Inflammatory macrophage (primary cell): ENCODE data around the gene GABRD.

ENCODE experiments used
- DNase-seq, 2 donors: peaks; one replicate each; pipeline ENCODE4 v3.0.0-alpha.2; 2020 to 2022

The GABRD gene

DNA sequence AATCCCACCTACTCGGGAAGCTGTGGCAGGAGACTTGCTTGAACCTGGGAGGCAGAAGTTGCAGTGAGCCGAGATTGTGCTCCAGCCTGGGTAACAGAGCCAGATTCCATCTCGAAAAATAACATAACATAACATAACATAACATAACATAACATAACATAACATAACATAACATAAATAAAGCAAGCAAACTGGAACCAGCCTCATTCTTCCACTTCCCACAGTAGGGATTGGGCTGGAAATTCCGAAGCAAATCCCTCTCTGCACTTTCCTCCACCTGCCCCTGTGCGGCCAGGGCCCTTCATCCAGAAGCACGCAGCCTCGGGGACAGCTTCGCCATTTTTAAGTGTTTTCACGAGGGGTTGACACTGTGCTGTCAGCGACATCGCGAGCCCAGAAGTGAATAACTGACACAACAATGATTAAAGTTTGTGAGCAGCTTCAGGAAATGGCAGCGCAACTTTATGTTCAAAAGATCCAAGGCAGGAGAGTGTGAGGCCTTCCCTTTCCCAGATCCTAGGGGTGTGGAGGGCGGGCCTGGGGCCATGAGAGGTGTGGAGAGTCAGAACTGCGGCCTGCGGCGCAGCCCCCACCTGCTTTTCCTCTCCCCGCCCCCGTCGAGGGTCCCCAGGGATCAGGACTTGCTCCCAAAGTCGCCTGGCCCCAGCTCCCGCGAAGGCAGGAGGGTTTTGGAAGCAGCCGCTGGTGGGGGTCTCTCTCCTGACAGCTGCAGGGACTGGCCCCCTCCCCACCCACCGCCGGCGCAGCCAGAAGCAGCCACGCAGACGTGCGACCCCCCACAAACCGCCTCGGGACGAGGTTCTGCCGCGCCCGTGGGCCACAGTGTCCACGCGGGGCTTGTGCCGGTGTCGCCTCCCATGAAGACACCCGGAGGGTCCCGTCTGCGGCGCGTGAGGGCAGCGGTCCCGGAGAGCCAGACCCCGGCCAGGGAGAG lies 651 bp upstream of the GABRD start:
- no peak for DNase-seq

DNA sequence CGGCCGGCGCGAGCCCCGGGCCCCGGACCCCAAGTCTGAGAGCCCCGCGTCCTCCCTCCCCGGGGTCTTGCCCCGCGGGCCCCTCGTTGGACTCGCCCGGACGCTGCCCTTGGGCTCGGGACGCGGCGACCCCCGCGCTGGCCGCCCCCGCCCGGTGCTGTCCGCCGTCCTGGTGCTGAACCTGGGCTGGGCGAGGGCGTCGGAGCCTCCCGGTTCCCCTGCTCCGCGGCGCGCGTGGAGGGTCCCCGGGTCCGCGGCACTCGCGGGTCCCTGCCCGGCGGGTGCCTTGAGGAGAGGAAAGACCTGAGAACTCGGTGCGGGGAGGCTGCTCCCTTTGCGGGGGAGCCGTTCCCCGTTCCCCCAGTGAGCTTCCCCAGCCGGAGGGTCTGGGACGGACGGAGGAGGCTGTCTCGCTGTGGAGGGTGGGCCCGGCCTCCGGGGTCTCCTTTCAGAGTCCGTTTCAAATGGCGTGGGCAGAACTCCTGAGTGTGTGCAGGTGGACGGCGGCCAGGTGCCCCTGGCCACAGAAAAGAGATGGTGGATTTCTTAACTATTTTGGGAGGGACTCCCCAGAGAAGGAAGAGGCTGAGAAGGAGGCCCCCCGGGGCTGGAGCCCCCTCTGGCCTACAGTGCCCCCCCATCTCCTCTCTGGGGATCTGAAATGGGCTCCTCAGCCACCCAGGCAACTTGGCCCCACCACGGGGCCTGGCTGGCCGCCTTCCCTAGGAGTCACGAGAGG lies 595 bp downstream of the GABRD start:
- DNase-seq: no peak

DNA sequence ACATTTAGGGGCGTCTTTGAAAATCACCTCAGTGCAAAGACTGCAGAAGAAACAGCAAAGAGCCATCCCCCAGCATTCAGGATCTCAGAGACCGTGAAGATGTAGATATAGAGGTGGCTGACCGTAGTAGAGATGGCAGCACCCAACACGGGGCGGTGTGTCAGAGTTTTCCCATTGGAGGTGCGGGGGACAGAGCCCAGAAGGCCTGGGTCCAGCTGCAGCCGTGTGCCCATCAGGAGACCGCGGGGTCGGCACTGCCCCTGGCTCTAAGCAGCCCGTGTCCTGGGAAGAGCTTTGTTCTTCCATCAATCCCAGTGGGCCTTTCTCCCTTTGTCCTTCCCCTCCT lies 1.1 kb downstream of the GABRD start:
- no peak for DNase-seq

DNA sequence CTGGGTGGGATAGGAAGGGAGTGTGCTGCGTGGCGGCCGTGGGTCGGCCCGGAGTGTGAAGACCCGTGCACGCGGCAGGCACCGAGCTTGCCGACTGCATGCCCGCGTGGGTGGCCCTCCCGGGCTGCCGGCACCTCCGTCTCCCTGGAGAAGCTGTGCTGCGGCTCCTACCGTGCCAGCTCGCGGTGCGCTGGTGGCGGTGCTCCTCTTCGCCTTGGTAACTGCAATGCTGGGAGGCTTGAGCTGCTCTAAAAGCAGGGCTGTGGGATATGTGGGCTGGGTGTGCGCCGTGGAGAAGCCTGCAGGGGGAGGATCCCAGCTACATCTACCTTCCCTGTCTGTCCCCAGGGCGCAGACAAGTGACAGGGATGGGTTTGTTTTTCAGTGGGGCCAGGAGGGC lies 2.4 kb downstream of the GABRD start:
- DNase-seq: no peak

DNA sequence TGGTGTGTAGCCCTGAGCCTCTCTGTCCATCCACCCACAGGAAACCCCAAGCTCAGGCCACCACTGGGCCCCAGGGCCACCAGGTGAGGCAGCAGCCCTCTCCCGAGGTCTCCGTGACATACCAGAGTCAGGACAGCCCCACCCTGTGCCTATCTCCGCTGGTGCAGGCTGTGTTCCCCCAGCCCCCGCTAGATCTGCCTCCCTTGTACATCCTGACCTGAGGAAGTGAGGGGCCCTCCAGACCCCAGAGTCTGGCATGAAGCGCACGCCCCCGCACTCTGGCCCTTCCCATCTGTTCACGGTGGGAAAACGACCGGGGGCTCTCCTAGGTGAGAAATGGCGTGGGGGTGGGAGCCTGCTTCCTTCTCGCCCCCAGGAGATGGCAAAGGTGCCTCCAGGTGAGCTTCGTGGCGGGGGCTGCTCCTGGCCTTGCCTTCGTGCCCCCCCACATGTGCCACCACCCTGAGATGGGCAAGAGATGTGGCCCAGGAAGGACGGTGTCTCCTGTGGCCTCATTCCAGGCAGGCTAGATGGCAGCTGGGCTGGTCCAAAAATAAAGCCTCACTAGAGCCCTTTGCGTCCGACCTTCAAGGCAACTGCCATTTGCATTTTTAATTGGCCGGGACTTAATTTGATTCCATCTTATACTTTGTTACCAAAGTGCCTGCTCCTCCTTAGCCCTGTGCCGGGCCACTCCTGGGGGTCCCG lies 3.1 kb downstream of the GABRD start:
- DNase-seq: no peak

DNA sequence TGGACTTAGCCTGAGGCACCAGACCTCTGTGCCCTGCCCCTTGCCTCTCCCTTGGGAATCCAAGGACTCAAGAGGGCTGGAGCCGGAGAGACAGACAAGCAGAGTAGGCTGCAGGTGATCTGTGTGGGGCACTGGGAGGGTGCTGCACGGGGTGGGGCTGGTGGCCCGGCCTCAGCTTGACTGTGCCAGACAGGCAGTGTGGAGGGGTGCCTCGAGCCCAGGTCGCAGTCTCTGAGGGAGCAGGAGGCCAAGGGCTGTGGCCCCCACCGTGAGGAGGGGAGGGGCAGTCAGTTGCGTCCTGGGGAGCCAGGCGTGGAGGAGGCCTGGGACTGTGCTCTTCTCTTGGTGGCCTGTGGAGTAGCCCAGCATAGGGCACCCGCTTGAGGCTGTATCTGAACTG lies 4.0 kb downstream of the GABRD start:
- DNase-seq: no peak

DNA sequence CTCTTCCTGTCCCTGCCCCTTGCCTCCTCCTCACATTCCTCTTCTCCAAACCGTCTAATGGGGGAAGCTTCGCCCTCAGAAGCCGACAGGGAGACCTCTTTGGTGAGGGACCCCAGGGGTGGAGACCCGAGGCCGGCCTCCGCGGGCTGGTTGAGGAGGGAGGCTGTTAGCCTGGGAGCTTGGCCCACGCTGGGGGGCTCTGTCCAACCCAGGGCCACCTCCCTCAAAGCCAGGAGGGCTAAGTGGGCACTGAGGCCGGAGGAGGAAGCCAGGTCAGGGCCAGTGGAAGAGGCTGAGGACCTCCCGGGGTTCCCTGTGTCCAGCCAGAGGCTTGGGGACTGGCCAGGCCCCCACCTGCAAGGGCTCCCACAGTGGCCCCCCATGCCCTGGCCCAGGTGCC lies 5.3 kb downstream of the GABRD start:
- no peak for DNase-seq

DNA sequence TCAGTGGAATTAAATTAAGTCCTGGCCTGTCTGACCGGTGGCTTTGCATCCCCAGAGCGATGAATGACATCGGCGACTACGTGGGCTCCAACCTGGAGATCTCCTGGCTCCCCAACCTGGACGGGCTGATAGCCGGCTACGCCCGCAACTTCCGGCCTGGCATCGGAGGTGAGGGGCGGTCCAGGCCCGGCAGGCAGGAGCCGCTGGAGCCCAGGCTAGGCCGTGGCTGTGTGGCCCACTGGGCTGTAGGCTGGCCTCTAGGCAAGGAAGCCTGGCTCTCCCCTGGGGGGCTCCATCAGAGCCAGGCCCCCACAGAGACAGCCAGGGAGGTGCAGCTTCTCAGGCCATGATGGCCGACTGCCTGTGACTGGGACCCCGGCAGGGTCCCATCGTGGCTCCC lies 5.7 kb downstream of the GABRD start:
- DNase-seq: no peak

DNA sequence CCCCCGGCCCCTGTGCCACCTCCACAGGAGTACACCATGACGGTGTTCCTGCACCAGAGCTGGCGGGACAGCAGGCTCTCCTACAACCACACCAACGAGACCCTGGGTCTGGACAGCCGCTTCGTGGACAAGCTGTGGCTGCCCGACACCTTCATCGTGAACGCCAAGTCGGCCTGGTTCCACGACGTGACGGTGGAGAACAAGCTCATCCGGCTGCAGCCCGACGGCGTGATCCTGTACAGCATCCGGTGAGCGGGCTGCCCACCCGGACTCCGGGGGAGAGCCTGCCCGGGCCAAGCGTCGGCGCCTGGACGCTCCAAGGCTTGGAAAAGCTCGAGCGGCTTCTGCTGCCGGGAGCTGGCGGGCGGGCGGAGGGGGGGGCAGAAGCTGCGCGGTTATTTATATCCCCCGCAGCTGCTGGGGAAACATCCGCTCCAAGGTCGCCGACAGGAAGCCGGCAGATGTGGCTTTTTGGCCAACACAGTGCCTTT lies 6.4 kb downstream of the GABRD start:
- no peak for DNase-seq

DNA sequence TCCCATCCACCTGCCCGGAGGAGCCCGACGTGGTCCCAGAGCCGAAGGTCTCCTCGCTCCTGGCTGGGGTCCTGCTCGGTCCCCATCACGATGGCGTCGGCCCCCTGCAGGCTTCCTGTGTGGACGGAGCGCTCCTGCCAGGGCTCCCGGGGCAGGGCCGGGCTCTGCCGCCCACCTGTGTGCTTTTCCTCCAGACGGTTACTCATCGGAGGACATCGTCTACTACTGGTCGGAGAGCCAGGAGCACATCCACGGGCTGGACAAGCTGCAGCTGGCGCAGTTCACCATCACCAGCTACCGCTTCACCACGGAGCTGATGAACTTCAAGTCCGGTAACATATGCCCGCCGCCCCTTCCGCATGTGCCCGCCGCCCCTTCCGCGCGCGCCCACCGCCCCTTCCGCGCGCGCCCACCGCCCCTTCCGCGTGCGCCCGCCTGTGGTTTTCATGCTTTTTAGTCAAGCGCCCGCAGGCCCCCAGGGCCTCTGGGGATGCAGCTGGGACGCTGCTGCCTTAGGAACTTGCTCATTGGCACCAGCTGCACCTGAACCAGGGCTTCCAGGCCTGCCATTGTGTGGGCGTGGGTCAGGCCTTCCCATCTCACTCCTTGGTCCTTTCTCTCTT lies 8.9 kb downstream of the GABRD start:
- DNase-seq: no peak

DNA sequence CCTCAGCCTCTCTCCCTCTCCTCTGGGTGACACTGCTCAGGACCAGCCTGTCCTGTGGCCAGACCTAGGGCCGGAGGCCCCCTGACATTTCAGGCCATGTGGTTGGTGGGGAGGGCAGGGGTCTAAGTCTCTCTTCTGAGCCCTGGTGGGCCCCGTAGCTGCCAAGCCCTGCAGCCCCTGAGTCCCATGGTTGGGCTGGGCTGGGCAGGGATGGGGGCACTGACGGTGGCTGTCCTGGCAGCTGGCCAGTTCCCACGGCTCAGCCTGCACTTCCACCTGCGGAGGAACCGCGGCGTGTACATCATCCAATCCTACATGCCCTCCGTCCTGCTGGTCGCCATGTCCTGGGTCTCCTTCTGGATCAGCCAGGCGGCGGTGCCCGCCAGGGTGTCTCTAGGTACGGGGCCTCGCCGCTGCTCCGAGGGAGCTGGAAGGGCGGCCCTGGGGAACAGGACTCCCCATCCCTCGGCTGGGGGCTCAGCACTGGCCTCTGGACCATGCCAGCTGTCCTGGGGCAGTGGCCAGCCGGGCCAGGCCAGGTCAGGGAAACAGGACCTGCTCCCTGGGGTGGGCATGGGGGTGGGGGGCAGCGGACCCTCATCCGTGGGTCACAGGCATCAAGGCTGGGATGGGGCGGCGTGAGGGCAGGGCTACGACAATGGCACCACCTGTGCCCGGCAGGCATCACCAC lies 9.9 kb downstream of the GABRD start:
- no peak for DNase-seq

DNA sequence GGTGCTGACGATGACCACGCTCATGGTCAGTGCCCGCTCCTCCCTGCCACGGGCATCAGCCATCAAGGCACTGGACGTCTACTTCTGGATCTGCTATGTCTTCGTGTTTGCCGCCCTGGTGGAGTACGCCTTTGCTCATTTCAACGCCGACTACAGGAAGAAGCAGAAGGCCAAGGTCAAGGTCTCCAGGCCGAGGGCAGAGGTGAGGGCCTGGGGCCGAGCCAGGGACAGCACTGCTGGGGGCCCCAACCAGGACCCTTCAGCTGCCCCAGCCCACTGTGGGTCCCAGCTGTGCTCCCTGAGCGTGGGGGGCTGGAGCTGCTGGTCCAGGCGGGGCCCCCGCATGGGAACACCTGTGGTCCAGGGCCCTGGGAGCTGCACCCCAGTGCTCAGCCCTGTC lies 10.4 kb downstream of the GABRD start:
- no peak for DNase-seq

DNA sequence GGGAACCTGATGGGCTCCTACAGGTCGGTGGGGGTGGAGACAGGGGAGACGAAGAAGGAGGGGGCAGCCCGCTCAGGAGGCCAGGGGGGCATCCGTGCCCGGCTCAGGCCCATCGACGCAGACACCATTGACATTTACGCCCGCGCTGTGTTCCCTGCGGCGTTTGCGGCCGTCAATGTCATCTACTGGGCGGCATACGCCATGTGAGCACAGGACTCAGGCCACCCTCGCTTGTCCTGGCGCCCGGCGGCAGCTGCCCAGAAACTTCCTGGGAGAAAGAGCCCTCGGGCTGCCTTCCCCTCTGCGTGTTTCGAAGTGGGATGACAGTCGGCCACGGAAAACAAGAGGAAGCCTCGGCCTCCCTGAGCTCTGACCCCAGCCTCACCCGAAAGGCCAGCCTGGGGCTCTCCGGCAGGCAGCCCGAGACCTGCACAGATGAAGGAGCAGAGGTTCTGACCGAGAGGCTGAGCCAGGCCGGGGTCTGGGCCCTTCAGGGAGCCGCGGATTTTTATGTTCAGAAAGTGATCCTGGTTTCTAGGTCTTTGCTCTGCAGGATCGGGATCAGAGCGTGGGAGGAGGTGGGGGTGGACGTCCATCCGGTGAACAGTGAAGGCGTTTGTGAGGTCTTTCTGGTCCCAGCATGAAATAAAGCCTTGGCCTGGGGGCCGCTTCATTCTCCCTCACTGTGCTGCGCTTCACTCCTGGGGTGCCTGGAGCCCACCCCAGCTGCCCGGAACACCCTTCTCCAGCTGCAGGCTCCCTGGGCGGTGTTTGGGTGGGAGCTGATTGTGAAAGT lies 11.1 kb downstream of the GABRD start:
- no peak for DNase-seq

DNA sequence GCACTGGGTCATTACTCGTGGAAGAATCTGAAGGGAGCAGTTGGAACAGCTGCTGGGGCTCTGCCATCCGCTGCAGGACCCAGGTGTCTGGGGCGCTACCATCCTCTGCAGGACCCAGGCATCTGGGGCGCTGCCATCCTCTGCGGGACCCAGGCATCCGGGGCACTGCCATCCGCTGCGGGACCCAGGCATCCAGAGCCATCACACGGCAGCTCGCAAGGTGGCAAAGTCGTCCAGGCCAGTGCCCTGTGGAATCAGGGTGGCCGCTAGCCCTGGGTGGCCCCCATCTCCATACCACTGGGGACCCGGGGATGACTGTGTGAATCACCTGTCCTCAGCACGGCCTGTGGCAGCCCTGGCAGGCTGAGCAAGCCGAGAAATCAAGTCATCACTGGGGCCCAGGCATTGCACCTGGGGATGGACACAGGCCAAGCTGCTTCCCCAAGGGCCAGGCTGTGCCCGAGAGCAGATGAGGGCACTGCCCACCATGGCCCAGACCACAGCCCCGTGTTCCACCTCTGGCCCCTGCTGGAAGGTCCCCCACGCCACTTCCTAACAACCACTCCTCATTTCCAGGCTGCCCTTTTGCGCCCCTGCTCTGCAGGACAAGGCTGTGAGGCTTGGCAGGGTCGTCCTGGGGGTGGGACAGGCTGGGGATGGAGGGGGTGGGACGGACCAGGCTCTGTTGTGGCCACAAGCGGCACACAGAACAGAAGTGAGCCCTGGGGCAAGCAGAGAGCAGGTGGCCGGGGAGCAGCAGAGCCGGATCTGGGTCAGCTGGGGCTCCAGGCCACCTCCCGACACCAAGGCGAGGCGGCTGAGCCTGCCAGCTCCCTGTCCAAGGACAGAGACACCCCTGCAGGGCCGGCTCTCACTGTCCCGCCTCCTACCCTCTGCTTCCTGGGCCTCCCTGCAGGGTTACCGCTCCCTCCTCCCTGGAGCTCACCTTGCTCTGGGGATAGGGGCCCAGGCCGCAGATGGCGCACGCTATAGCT lies 12.7 kb downstream of the GABRD start:
- DNase-seq: no peak

DNA sequence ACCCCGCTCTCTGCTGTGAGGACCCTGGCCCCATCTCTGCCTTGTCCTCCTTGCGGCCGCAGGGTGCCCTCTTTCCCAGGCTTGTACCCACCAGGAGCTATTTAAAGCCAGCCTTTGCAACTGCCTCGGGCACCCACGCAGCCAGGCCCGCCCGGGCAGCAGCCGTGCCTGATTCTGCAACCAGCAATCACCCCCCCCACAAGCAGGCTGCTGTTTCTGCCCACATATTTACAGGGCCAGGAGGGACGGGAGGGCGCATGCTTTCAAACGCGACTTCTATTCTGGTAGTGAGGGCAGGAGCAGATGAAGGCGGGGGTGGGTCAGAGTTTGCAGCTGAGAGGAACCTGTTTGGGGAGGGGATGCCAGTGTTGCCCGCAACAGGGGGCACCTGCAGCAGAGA lies 13.6 kb downstream of the GABRD start:
- no peak for DNase-seq

DNA sequence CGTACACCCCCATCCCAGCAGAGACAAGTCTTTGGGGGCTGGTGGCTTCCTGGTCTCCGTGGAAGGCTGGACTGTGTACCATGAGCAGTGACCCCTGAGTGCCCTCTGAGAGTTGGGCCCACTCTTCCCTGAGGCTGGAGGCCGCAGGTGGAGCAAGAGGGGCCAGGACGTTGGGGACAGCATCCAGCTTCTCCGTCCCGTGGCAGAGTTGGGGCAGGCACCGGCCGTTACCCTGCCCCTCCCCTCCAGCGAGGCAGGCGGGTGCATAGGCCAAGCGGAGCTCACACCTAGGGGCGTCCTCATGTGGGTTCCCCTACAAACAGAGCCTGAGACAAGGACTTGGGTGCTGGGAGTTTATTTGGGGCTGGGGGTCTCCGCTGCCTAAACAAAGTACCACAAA lies 14.0 kb downstream of the GABRD start:
- no peak for DNase-seq

DNA sequence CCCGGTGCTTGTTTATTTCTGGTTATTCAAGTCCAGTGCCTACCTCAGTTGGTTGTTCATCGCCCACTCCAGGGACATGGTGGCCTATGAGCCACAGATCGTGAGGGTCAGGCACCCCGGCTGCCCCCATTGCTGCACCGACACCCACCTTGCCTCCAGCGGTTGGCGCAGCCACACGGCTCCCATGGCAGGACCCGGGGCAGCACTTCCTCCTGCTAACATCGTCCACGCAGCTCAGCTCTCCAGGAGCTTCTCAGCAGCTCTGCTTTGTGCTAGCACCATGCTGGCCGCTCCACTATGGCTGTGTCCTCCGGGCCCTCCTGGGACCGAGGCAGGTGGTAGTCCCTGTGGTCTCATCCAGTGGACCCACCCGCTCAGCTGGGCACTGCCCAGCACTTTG lies 17.1 kb downstream of the GABRD start:
- no peak for DNase-seq

DNA sequence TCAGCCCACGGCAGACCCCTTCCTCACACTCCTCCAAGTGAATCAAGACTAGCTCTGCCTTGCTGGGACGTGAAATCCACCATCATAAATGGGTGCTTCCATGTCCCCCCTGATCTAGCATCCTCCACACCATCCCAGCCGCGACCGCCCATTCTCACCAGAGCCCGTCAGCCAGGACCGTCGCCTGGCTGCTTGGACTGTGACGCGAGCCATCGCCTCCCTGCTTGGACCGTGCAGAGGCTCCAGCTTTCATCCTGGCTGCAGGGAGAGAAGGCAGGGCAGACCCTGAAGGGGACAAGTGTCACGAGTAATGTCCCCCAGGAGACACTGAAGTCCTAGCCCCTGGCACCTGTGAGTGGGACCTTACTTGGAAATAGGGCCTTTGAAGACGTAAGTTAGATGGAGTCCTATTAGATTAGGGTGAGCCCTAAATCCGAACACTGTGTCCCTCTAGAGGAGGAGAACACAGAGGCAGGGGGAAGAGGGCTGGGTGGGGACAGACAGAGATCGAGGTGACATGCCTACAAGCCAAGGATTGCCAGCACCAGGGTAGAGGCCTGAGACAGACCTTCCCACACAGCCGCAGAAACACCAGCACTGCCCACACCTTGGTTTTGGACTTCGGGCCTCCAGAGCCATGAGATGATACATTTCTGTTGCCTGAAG lies 18.3 kb downstream of the GABRD start:
- no peak for DNase-seq

DNA sequence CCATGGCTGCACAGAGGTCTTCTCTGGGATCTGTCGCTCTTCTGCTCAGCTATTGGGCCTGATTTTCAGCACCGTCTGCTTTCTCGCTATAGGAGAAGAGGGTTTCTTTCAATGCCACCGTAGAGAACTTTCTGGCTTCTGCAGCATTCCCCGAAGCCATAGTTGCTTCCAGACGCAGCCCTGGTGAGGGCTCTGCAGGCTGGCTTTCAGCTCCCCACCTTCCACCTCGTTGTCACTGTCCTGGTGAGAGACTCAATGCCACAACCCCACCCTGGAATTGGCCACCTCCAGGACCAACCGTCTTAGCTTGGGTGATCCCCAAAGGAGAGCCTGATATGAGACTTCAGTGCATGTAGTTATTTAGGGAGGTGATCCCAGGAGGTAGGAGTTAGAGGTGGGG lies 19.1 kb downstream of the GABRD start:
- no peak for DNase-seq

DNA sequence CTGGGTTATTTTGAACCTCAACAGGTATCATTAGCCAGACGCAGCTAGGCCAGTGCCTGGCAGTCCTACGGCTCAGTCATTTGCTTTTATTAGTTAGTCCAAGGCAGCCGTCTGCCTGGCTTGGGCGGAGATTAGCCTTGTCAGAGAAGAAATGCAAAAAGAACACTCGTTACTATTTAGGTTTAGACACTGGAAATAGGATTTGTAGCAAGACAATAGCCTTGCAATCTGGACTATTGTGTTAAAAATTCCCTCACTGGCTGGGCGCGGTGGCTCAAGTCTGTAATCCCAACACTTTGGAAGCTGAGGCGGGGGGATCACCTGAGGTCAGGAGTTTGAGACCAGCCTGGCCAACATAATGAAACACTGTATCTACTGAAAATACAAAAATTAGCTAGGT lies 20.1 kb downstream of the GABRD start:
- no peak for DNase-seq
